IMR-90 (cell line): ENCODE results near the gene CCR5AS.

Source experiments
- ATAC-seq: fragments of 200-7000 bp; cut with Tn5 transposase; 2 replicates; pipeline ENCODE4 v1.9.1; 2020; ENCODE audit warnings: low read depth, mild to moderate bottlenecking, moderate library complexity
- BruUV-seq: library from RNA; stranded (reverse); fragments of 400-500 nt; replicated peaks from 2 replicates; lab custom pipeline; 2021; lab: Mats Ljungman, UMichigan
- CTCF ChIA-PET: fragments of 300-600 bp; formaldehyde crosslinking; extraction: SDS; loops from one replicate; lab custom pipeline; 2021; ENCODE audit warnings: antibody characterized with exemption; lab: Yijun Ruan, JAX
- POLR2A ChIA-PET: fragments of 300-600 bp; sonication (Branson Sonifier 250); formaldehyde crosslinking; loops from one replicate; lab custom pipeline; 2022; ENCODE audit warnings: antibody characterized with exemption; ENCODE audit not compliant: unreplicated experiment; lab: Charles Lee
- DNase-seq: peaks from one replicate; pipeline ENCODE4 v3.0.0; 2013
- H2AFZ ChIP-seq: replicated peaks from 2 replicates; pipeline ENCODE3; 2013; ENCODE audit warnings: low read length, mild to moderate bottlenecking; ENCODE audit not compliant: poor library complexity
- H2AK5ac ChIP-seq: 2 replicates; pipeline ENCODE4 v1.6.1; 2013; ENCODE audit warnings: low read depth, low read length, inconsistent platforms
- H2AK9ac ChIP-seq: replicated peaks from 2 replicates; pipeline ENCODE3; 2013; ENCODE audit warnings: mild to moderate bottlenecking, low read depth, low read length, moderate library complexity; ENCODE audit not compliant: poor library complexity
- H2BK120ac ChIP-seq: 2 replicates; pipeline ENCODE4 v1.6.1; 2013; ENCODE audit warnings: low read depth, low read length, inconsistent platforms
- H2BK15ac ChIP-seq: 3 replicates; pipeline ENCODE4 v1.6.1; 2013; ENCODE audit warnings: low read depth, low read length, inconsistent platforms
- H2BK20ac ChIP-seq: 2 replicates; pipeline ENCODE4 v1.6.1; 2013; ENCODE audit warnings: low read depth, mild to moderate bottlenecking, inconsistent platforms, low read length, moderate library complexity
- H2BK5ac ChIP-seq: 2 replicates; pipeline ENCODE4 v1.6.1; 2013; ENCODE audit warnings: mild to moderate bottlenecking, low read depth, low read length, inconsistent platforms; ENCODE audit not compliant: poor library complexity, severe bottlenecking
- H3K14ac ChIP-seq: replicated peaks from 2 replicates; pipeline ENCODE4 v1.6.1; 2013; ENCODE audit warnings: low read depth, low read length, inconsistent platforms
- H3K18ac ChIP-seq: 2 replicates; pipeline ENCODE4 v1.6.1; 2013; ENCODE audit warnings: low read depth, low read length, control low read depth
- H3K23ac ChIP-seq: 2 replicates; pipeline ENCODE4 v1.6.1; 2013; ENCODE audit warnings: low read depth, low read length, inconsistent platforms
- H3K27ac ChIP-seq: 2 replicates; pipeline ENCODE4 v1.5.1; 2013; ENCODE audit warnings: mild to moderate bottlenecking, control low read depth, low read length; ENCODE audit not compliant: insufficient read depth
- H3K27me3 ChIP-seq: 2 replicates; pipeline ENCODE4 v1.6.1; 2013; ENCODE audit warnings: low read length; ENCODE audit not compliant: control insufficient read depth, insufficient read depth
- H3K36me3 ChIP-seq: 2 replicates; pipeline ENCODE4 v1.6.1; 2013; ENCODE audit warnings: low read length, mixed read lengths; ENCODE audit not compliant: control insufficient read depth, insufficient read depth
- H3K4ac ChIP-seq: 2 replicates; pipeline ENCODE4 v1.6.1; 2013; ENCODE audit warnings: low read depth, low read length, inconsistent platforms
- H3K4me1 ChIP-seq: 2 replicates; pipeline ENCODE4 v1.6.1; 2013; ENCODE audit warnings: low read length, mixed read lengths; ENCODE audit not compliant: control insufficient read depth, insufficient read depth
- H3K4me2 ChIP-seq: 2 replicates; pipeline ENCODE4 v1.6.1; 2013; ENCODE audit warnings: low read depth, mild to moderate bottlenecking, control low read depth, low read length, moderate library complexity
- H3K4me3 ChIP-seq: 2 replicates; pipeline ENCODE4 v1.5.1; 2013; ENCODE audit warnings: low read depth, mild to moderate bottlenecking, control low read depth, low read length, moderate library complexity; ENCODE audit not compliant: insufficient read depth
- H3K56ac ChIP-seq: 2 replicates; pipeline ENCODE4 v1.6.1; 2013; ENCODE audit warnings: low read length, inconsistent platforms; ENCODE audit not compliant: insufficient read depth; ENCODE audit errors: extremely low read depth
- H3K79me1 ChIP-seq, 2 experiments: 2 replicates each; pipeline ENCODE4 v1.6.1; 2013; ENCODE audit warnings: low read length in 2 of 2, inconsistent platforms in 1 of 2, low read depth in 1 of 2
- H3K9ac ChIP-seq: 2 replicates; pipeline ENCODE4 v1.6.1; 2013; ENCODE audit warnings: low read depth, low read length, control low read depth
- H3K9me1 ChIP-seq: 2 replicates; pipeline ENCODE4 v1.6.1; 2013; ENCODE audit warnings: low read length, inconsistent platforms; ENCODE audit not compliant: insufficient read depth
- H3K9me3 ChIP-seq: 2 replicates; pipeline ENCODE4 v1.6.1; 2013; ENCODE audit warnings: low read length; ENCODE audit not compliant: control insufficient read depth, insufficient read depth
- H4K20me1 ChIP-seq: 2 replicates; pipeline ENCODE4 v1.6.1; 2013; ENCODE audit warnings: low read length, inconsistent platforms; ENCODE audit not compliant: insufficient read depth
- H4K5ac ChIP-seq: 2 replicates; pipeline ENCODE4 v1.6.1; 2013; ENCODE audit warnings: mild to moderate bottlenecking, low read depth, low read length, control low read depth
- H4K8ac ChIP-seq, 2 experiments: 2 replicates each; pipeline ENCODE4 v1.6.1; 2013; ENCODE audit warnings: low read depth in 2 of 2, low read length in 2 of 2, control low read depth in 1 of 2, inconsistent platforms in 1 of 2
- H4K91ac ChIP-seq: 2 replicates; pipeline ENCODE4 v1.6.1; 2013; ENCODE audit warnings: low read depth, low read length, inconsistent platforms; ENCODE audit not compliant: insufficient read depth
- BHLHE40 ChIP-seq: fragments of 150-350 bp; IDR thresholded peaks from 2 replicates; pipeline ENCODE4 v1.6.1; 2016; ENCODE audit warnings: mild to moderate bottlenecking, low read depth, low read length
- CEBPB ChIP-seq: IDR thresholded peaks from 2 replicates; pipeline ENCODE4 v1.6.1; 2012; ENCODE audit warnings: low read depth, low read length, improper control_type of control experiment
- CHD1 ChIP-seq: IDR thresholded peaks from 2 replicates; pipeline ENCODE4 v1.6.1; 2012; ENCODE audit warnings: low read depth, low read length, improper control_type of control experiment
- FOS ChIP-seq: fragments of 150-350 bp; IDR thresholded peaks from 2 replicates; pipeline ENCODE4 v1.6.1; 2016; ENCODE audit warnings: low read depth, low read length
- MAFK ChIP-seq: IDR thresholded peaks from 2 replicates; pipeline ENCODE4 v1.6.1; 2012; ENCODE audit warnings: low read depth, low read length, improper control_type of control experiment
- MAZ ChIP-seq: IDR thresholded peaks from 2 replicates; pipeline ENCODE4 v1.6.1; 2012; ENCODE audit warnings: low read depth, mild to moderate bottlenecking, low read length, improper control_type of control experiment, moderate library complexity, borderline replicate concordance
- MXI1 ChIP-seq: IDR thresholded peaks from 2 replicates; pipeline ENCODE4 v1.6.1; 2012; ENCODE audit warnings: low read depth, mild to moderate bottlenecking, low read length, moderate library complexity, borderline replicate concordance
- NFE2L2 ChIP-seq: fragments of 150-350 bp; IDR thresholded peaks from 2 replicates; pipeline ENCODE4 v1.6.1; 2016; ENCODE audit warnings: low read depth, mild to moderate bottlenecking, low read length
- POLR2A ChIP-seq: IDR thresholded peaks from 2 replicates; pipeline ENCODE4 v1.6.1; 2012; ENCODE audit warnings: mild to moderate bottlenecking, low read depth, low read length
- RAD21 ChIP-seq: IDR thresholded peaks from 2 replicates; pipeline ENCODE4 v1.6.1; 2012; ENCODE audit warnings: low read length, improper control_type of control experiment
- RCOR1 ChIP-seq: IDR thresholded peaks from 2 replicates; pipeline ENCODE4 v1.6.1; 2012; ENCODE audit warnings: mild to moderate bottlenecking, low read length, improper control_type of control experiment; ENCODE audit not compliant: insufficient replicate concordance
- RFX5 ChIP-seq: IDR thresholded peaks from 2 replicates; pipeline ENCODE4 v1.8.0; 2012; ENCODE audit warnings: low read depth, mild to moderate bottlenecking, low read length, moderate library complexity
- SMC3 ChIP-seq: fragments of 150-350 bp; IDR thresholded peaks from 2 replicates; pipeline ENCODE4 v1.6.1; 2016; ENCODE audit warnings: low read depth, mild to moderate bottlenecking, antibody characterized with exemption, low read length, moderate library complexity
- WGBS, 2 experiments: methylation state at CpG; one replicate each; pipeline versions ENCODE4 v1.1.5 to v1.1.7; 2013; ENCODE audit warnings: missing lambda C conversion rate in 2 of 2; ENCODE audit not compliant: insufficient read length in 1 of 2; ENCODE audit errors: extremely low coverage in 2 of 2; 5-methylcytosine and 5-hydroxymethylcytosine counted together
- dilution Hi-C: fragments of 300-500 bp; cut with HindIII; formaldehyde crosslinking; loops from one replicate; pipeline ENCODE4 v1.14.3; 2018; ENCODE audit warnings: low sequenced_read_pairs; ENCODE audit not compliant: unreplicated experiment
- in situ Hi-C: fragments of 300-500 bp; cut with MboI; formaldehyde crosslinking; loops from 3 replicates; pipeline ENCODE4 v1.14.3; 2019; ENCODE audit warnings: low sequenced_read_pairs, inconsistent platforms, mixed read lengths
- intact Hi-C: fragments of 100-400 bp; cut with micrococcal nuclease; formaldehyde crosslinking; loops from 2 replicates; pipeline ENCODE4 v1.10.0; 2022
- TF ChIP-seq, protein P1 (sequence below): fragments of 150-350 bp; IDR thresholded peaks from 2 replicates; pipeline ENCODE4 v1.6.1; 2017; ENCODE audit warnings: mild to moderate bottlenecking, antibody characterized with exemption, low read length, low read depth
- TF ChIP-seq, protein P2 (sequence below): conservative IDR thresholded peaks from 2 replicates; pipeline ENCODE4 v1.5.1; 2012; ENCODE audit warnings: mild to moderate bottlenecking, low read depth, low read length, improper control_type of control experiment
- TF ChIP-seq, protein P3 (sequence below): fragments of 150-350 bp; IDR thresholded peaks from 2 replicates; pipeline ENCODE4 v1.6.1; 2016; ENCODE audit warnings: low read depth, mild to moderate bottlenecking, low read length, moderate library complexity, borderline replicate concordance

The CCR5AS gene

DNA sequence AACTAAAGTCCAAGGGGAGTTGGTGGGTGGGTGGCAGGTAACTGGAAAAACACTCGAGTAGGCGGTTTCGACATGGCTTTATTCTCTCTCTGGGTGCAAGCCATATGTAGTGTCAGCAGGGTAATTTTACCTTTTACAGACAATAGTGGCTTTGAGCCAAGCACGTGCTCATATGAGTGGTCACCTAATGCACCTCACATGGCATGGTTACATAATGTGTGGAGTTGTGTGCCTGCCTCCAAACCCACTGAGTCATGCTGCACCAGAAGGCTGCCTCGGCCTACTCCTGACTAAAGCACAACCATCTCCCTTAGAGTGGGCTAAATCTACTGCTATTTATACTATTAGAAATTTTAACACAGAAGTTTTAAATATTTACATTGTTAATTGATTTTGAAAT is 16.7 kb upstream of the CCR5AS start:
- Histone ChIP-seq H3K9ac (no peak overlapping the region), H3K27ac (no peak overlapping the region), H2AK9ac (peak overlapping the region; percentile 28), H4K20me1 (no peaks in the 10 kb centered on the region), H4K91ac (no peak overlapping the region), H3K9me3 (no peaks in the 10 kb centered on the region), H4K5ac (no peak overlapping the region), H2BK120ac (no peak overlapping the region), H2BK5ac (no peak overlapping the region), H3K56ac (no peak overlapping the region), H2AK5ac (no peak overlapping the region), H3K27me3 (peaks cover 13% of the 10 kb centered on the region), H2BK20ac (no peak overlapping the region), H3K9me1 (no peaks in the 10 kb centered on the region; the same call in 1 of the 2 replicates), H3K4me3 (no peak overlapping the region), H3K79me1 (no peaks in the 10 kb centered on the region), H3K23ac (no peak overlapping the region), H3K4me2 (no peak overlapping the region), H3K14ac (no peak overlapping the region), H2AFZ (no peak overlapping the region), H2BK15ac (no peak overlapping the region), H3K18ac (no peak overlapping the region), H3K4me1 (no peaks in the 10 kb centered on the region), H4K8ac (no peak overlapping the region), H3K36me3 (no peaks in the 10 kb centered on the region), H3K4ac (no peak overlapping the region)
- in situ Hi-C loops, result no loop called here
- POLR2A ChIA-PET, result no interaction called here
- dilution Hi-C loops, result no loop called here
- no peak for ATAC-seq
- no peak for TF ChIP-seq CHD1
- TF ChIP-seq FOS, result no peak
- TF ChIP-seq NFE2L2, result no peak
- no peak for TF ChIP-seq RAD21
- TF ChIP-seq, protein P1, sequence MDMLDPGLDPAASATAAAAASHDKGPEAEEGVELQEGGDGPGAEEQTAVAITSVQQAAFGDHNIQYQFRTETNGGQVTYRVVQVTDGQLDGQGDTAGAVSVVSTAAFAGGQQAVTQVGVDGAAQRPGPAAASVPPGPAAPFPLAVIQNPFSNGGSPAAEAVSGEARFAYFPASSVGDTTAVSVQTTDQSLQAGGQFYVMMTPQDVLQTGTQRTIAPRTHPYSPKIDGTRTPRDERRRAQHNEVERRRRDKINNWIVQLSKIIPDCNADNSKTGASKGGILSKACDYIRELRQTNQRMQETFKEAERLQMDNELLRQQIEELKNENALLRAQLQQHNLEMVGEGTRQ, result no peak
- TF ChIP-seq CEBPB, result no peak
- no peak for TF ChIP-seq RFX5
- no peak for TF ChIP-seq RCOR1
- TF ChIP-seq POLR2A, result no peak
- no peak for TF ChIP-seq BHLHE40
- TF ChIP-seq SMC3, result no peak
- TF ChIP-seq MAFK, result no peak
- TF ChIP-seq, protein P2, sequence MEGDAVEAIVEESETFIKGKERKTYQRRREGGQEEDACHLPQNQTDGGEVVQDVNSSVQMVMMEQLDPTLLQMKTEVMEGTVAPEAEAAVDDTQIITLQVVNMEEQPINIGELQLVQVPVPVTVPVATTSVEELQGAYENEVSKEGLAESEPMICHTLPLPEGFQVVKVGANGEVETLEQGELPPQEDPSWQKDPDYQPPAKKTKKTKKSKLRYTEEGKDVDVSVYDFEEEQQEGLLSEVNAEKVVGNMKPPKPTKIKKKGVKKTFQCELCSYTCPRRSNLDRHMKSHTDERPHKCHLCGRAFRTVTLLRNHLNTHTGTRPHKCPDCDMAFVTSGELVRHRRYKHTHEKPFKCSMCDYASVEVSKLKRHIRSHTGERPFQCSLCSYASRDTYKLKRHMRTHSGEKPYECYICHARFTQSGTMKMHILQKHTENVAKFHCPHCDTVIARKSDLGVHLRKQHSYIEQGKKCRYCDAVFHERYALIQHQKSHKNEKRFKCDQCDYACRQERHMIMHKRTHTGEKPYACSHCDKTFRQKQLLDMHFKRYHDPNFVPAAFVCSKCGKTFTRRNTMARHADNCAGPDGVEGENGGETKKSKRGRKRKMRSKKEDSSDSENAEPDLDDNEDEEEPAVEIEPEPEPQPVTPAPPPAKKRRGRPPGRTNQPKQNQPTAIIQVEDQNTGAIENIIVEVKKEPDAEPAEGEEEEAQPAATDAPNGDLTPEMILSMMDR, result no peak
- TF ChIP-seq MXI1, result no peak
- TF ChIP-seq, protein P3, sequence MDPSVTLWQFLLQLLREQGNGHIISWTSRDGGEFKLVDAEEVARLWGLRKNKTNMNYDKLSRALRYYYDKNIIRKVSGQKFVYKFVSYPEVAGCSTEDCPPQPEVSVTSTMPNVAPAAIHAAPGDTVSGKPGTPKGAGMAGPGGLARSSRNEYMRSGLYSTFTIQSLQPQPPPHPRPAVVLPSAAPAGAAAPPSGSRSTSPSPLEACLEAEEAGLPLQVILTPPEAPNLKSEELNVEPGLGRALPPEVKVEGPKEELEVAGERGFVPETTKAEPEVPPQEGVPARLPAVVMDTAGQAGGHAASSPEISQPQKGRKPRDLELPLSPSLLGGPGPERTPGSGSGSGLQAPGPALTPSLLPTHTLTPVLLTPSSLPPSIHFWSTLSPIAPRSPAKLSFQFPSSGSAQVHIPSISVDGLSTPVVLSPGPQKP, result no peak
- TF ChIP-seq MAZ, result no peak
- intact Hi-C loops, result no loop called here
- BruUV-seq, result no TSS peak
- CTCF ChIA-PET, result no interaction called here
- WGBS, 2 experiments, result 80% methylated on average over 1 of the region's 5 CpGs; no CpG with 5 or more reads in 1 of the 2 experiments
- peak; percentile 34 for DNase-seq
